Measurements from ENCODE around the gene MBNL2.
"Not testable (repeated sequence)": the region's sequence is repeated elsewhere in the genome, so short reads cannot be mapped to it uniquely, and the experiment has no call there.

The MBNL2 gene

GRCh38 chr13:97207252-97207651, 14.9 kb upstream of the MBNL2 start:
- not testable (repeated sequence) for DNase-seq (ENCODE audit: extremely low read depth in 1 of 2, low read depth in 1 of 2)

- DNase-seq (ENCODE audit: extremely low read depth in 1 of 2, low read depth in 1 of 2) = no peak
These were observed 10.8 kb upstream of the MBNL2 start for GRCh38 chr13:97211300-97211699.

GRCh38 chr13:97212004-97212403, 10.1 kb upstream of the MBNL2 start:
- no peak for DNase-seq (ENCODE audit: extremely low read depth in 1 of 2, low read depth in 1 of 2)

- no peak for DNase-seq (ENCODE audit: extremely low read depth in 1 of 2, low read depth in 1 of 2)
These were observed 9.5 kb upstream of the MBNL2 start for GRCh38 chr13:97212601-97213040.

- DNase-seq (ENCODE audit: extremely low read depth in 1 of 2, low read depth in 1 of 2) = no peak
These were observed 7.2 kb upstream of the MBNL2 start for GRCh38 chr13:97214921-97215320.

GRCh38 chr13:97215325-97215724, 6.8 kb upstream of the MBNL2 start:
- DNase-seq (ENCODE audit: extremely low read depth in 1 of 2, low read depth in 1 of 2) = no peak

GRCh38 chr13:97219226-97219625, 2.9 kb upstream of the MBNL2 start:
- no peak for DNase-seq (ENCODE audit: extremely low read depth in 1 of 2, low read depth in 1 of 2)

GRCh38 chr13:97220151-97220900, 1.8 kb upstream of the MBNL2 start:
- DNase-seq (ENCODE audit: extremely low read depth in 1 of 2, low read depth in 1 of 2) = no peak

GRCh38 chr13:97221046-97221445, 1.1 kb upstream of the MBNL2 start:
- DNase-seq (ENCODE audit: extremely low read depth in 1 of 2, low read depth in 1 of 2) = no peak

GRCh38 chr13:97221466-97221865, 667 bp upstream of the MBNL2 start:
- no peak for DNase-seq (ENCODE audit: extremely low read depth in 1 of 2, low read depth in 1 of 2)

GRCh38 chr13:97223037-97223710, 1.0 kb downstream of the MBNL2 start:
- no peak for DNase-seq (ENCODE audit: extremely low read depth in 1 of 2, low read depth in 1 of 2)

GRCh38 chr13:97223711-97224541, 1.8 kb downstream of the MBNL2 start:
- DNase-seq (ENCODE audit: extremely low read depth in 1 of 2, low read depth in 1 of 2) = no peak

GRCh38 chr13:97224544-97225300, 2.6 kb downstream of the MBNL2 start:
- DNase-seq (ENCODE audit: extremely low read depth in 1 of 2, low read depth in 1 of 2) = peak in 1 of 2 donors; percentile 8

- no peak for DNase-seq (ENCODE audit: extremely low read depth in 1 of 2, low read depth in 1 of 2)
These were observed 3.4 kb downstream of the MBNL2 start for GRCh38 chr13:97225533-97225932.

GRCh38 chr13:97226013-97226412, 3.9 kb downstream of the MBNL2 start:
- DNase-seq (ENCODE audit: extremely low read depth in 1 of 2, low read depth in 1 of 2) = no peak

GRCh38 chr13:97226788-97227627, 4.9 kb downstream of the MBNL2 start:
- DNase-seq (ENCODE audit: extremely low read depth in 1 of 2, low read depth in 1 of 2) = peak in 1 of 2 donors; percentile 7

- no peak for DNase-seq (ENCODE audit: extremely low read depth in 1 of 2, low read depth in 1 of 2)
These were observed 6.9 kb downstream of the MBNL2 start for GRCh38 chr13:97228850-97229521.

GRCh38 chr13:97229699-97230098, 7.6 kb downstream of the MBNL2 start:
- DNase-seq (ENCODE audit: extremely low read depth in 1 of 2, low read depth in 1 of 2) = no peak

- DNase-seq (ENCODE audit: extremely low read depth in 1 of 2, low read depth in 1 of 2) = no peak
These were observed 9.1 kb downstream of the MBNL2 start for GRCh38 chr13:97231118-97231828.
